ENCODE measurements around the gene CHRND. TPM values are rescaled to one million over a fixed set of nuclear protein-coding genes. Genes with fewer than 3 reads are reported as not detected.
A peak's percentile ranks its signal among the peaks of the same experiment; 100 is the strongest.

The CHRND gene
- total and polyA plus RNA-seq, 2 experiments from 2014 or later, result not detected

DNA sequence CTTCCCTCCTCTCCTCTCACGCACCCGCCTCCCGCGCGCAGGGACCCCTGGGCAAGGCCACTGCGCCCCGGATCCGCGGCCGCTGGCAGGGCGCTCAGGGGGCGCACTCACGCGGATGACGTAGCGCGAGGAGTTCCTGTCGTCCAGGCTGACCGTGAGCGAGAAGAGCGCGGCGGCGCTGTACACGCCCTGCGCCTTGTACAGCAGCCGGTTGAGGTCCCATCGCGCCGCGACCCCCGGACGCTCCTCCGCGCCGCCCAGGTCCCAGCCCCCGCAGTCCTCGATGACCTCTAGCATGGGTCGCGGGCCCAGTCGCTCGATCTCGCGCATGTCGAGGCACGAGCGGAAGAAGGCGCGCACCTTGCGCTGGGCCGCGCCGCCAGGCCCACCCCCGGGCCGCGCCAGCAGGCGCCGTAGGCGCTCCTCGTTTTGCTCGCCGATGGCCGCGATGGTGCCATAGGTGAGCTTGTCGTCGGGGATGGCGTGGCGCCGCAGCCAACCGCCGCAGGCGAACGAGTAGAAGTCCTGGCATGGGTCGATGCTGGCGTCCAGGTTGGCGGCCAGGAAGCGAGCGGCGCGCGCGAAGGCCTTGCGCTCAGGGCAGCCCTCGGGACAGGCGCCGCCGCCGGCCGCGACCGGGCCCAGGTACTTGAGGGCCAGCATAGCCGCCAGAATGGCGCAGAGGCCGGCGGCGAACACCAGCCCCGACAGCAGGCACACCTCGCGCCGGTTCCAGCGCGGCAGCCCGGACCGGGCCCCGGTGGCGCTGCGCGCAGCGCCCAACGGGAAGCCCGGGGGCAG is 40.0 kb upstream of the CHRND start:
- Histone ChIP-seq H3K9me3 (ENCODE audit: low read depth) (no peaks in the 10 kb centered on the region), H3K27me3 (peaks cover 68% of the 10 kb centered on the region), H3K9me2 (replicated peaks; ENCODE audit: insufficient read depth) (no peaks in the 10 kb centered on the region), H3K4me3 (no peak overlapping the region), H2AFZ (peak overlapping the region; percentile 40), H3K79me2 (no peaks in the 10 kb centered on the region), H3K27ac (no peak overlapping the region), H3K4me2 (peak overlapping the region; percentile 84), H3K4me1 (ENCODE audit: insufficient read depth) (peaks cover 6% of the 10 kb centered on the region), H3K36me3 (replicated peaks; ENCODE audit: insufficient read depth, low read depth) (no peaks in the 10 kb centered on the region), H4K20me1 (ENCODE audit: insufficient read depth, poor library complexity, severe bottlenecking) (no peaks in the 10 kb centered on the region)
- TF ChIP-seq EZH2 (IDR thresholded peaks at IDR 0.05; ENCODE audit: borderline replicate concordance) (peak; percentile 83), EZH2phosphoT487 (IDR thresholded peaks at IDR 0.05; ENCODE audit: low read depth, severe bottlenecking, unreplicated experiment) (peak; percentile 26)
- TF ChIP-seq, protein P1, sequence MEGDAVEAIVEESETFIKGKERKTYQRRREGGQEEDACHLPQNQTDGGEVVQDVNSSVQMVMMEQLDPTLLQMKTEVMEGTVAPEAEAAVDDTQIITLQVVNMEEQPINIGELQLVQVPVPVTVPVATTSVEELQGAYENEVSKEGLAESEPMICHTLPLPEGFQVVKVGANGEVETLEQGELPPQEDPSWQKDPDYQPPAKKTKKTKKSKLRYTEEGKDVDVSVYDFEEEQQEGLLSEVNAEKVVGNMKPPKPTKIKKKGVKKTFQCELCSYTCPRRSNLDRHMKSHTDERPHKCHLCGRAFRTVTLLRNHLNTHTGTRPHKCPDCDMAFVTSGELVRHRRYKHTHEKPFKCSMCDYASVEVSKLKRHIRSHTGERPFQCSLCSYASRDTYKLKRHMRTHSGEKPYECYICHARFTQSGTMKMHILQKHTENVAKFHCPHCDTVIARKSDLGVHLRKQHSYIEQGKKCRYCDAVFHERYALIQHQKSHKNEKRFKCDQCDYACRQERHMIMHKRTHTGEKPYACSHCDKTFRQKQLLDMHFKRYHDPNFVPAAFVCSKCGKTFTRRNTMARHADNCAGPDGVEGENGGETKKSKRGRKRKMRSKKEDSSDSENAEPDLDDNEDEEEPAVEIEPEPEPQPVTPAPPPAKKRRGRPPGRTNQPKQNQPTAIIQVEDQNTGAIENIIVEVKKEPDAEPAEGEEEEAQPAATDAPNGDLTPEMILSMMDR (IDR thresholded peaks at IDR 0.05; ENCODE audit: poor library complexity), result no peak
- 5% methylated on average over 103 of the region's 111 CpGs for WGBS (ENCODE audit: low lambda C conversion rate, missing lambda C conversion rate)
- no peak for DNase-seq (ENCODE audit: low spot score)

DNA sequence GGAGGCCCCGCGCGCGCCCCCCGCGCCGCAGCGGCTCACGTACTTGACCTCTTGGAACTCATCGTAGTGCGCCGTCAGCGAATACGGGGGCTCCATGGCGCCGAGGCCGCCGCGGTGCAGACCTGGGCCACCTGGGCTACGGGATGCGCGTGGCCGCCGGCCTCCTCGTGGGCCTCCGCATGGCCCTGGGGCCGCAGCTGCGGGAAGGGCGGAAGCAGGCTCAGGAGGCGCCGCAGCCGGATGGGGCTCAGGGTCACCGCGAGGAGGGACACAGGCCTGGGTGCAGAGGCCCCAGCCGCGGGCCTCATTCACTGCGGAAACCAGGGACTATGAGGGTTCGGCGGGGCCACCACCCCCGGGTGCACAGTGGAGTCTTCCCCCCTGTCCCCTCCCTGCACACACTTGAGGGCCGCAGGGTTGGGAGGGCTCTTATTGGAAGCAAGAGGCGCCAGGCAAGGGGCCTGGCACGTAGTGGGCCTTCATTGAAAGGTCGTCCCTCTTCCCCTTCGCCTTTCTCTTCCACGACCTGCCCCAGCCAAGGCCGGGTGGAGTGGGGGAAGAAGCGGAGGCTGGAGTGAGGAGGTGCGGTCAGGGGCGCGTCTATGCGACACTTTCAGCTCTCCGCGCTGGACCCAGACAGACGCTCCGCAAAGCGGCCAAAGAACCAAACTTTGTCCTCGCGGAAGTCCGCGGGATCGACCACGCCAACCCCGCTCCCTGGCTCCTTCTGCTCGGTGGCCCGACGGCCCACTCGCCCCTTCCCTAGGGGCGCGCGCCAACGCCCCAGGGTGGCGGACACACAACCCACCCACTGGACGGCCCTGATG is 39.2 kb upstream of the CHRND start:
- Histone ChIP-seq H3K9me2 (replicated peaks; ENCODE audit: insufficient read depth) (no peaks in the 10 kb centered on the region), H3K79me2 (no peaks in the 10 kb centered on the region), H3K4me3 (no peak overlapping the region), H3K4me1 (ENCODE audit: insufficient read depth) (peaks cover 6% of the 10 kb centered on the region), H3K4me2 (peak overlapping the region; percentile 84), H3K36me3 (replicated peaks; ENCODE audit: insufficient read depth, low read depth) (no peaks in the 10 kb centered on the region), H2AFZ (peak overlapping the region; percentile 26), H3K27ac (no peak overlapping the region), H3K9me3 (ENCODE audit: low read depth) (no peaks in the 10 kb centered on the region), H4K20me1 (ENCODE audit: insufficient read depth, poor library complexity, severe bottlenecking) (no peaks in the 10 kb centered on the region), H3K27me3 (peaks cover 68% of the 10 kb centered on the region)
- 13% methylated on average over 54 of the region's 74 CpGs for WGBS (ENCODE audit: low lambda C conversion rate, missing lambda C conversion rate)
- TF ChIP-seq, protein P1 (IDR thresholded peaks at IDR 0.05; ENCODE audit: poor library complexity), result no peak
- no peak for TF ChIP-seq EZH2 (IDR thresholded peaks at IDR 0.05; ENCODE audit: borderline replicate concordance)
- TF ChIP-seq EZH2phosphoT487 (IDR thresholded peaks at IDR 0.05; ENCODE audit: low read depth, severe bottlenecking, unreplicated experiment), result no peak
- no peak for DNase-seq (ENCODE audit: low spot score)

DNA sequence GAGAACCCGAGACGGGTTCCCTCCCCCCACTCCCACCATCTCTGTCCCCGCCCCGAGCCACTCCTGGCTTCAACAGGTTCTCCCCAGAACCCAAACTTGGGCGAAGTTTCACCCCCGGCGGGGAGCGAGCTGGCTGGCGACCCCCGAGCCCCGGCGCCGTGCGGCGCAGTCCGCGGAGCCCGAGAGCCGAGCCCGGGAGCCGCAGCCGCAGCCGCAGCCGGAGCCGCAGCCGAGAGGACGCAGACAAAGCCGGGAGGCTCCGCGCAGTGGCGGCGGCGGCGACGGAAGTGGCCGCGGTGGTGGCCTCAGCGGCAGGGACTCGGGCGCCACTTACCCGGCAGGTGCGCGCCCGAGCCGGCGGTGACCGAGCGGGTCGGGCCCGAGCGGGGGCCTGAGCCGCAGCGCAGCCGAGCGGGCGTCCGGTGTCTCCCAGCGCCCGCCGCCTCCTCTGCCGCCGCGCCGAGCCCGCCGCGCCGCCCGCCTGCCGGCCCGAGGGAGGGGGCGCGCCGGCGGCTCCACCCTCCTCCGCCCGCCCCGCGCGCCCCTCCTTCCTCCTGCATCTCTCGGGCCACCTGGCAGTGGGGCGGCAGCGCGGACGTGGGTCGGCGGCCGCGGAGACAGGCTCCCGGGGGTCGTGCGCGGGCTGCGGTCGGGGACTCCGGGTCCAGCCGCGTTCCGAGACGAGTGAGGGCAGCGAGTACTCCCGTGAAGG is 38.4 kb upstream of the CHRND start, which contains the start of gene ECEL1:
Gene ECEL1 (minus strand): TSS at position 450 of the 712 bp plus-strand sequence. CDS start 1,181 bp downstream, outside the sequence.
- Histone ChIP-seq H3K27me3 (peaks cover 68% of the 10 kb centered on the region), H3K9me2 (replicated peaks; ENCODE audit: insufficient read depth) (no peaks in the 10 kb centered on the region), H3K9me3 (ENCODE audit: low read depth) (no peaks in the 10 kb centered on the region), H3K36me3 (replicated peaks; ENCODE audit: insufficient read depth, low read depth) (no peaks in the 10 kb centered on the region), H2AFZ (peak within 1 kb of the TSS; percentile 26), H3K79me2 (no peaks in the 10 kb centered on the region), H3K4me1 (ENCODE audit: insufficient read depth) (peaks cover 6% of the 10 kb centered on the region), H3K4me2 (peak within 1 kb of the TSS; percentile 84), H3K27ac (no peak within 1 kb of the TSS), H3K4me3 (peak within 1 kb of the TSS; percentile 26), H4K20me1 (ENCODE audit: insufficient read depth, poor library complexity, severe bottlenecking) (no peaks in the 10 kb centered on the region)
- TF ChIP-seq EZH2phosphoT487 (IDR thresholded peaks at IDR 0.05; ENCODE audit: low read depth, severe bottlenecking, unreplicated experiment) (peak; percentile 38), EZH2 (IDR thresholded peaks at IDR 0.05; ENCODE audit: borderline replicate concordance) (peak; percentile 70)
- TF ChIP-seq, protein P1 (IDR thresholded peaks at IDR 0.05; ENCODE audit: poor library complexity), result no peak
- DNase-seq (ENCODE audit: low spot score), result no peak
- WGBS (ENCODE audit: low lambda C conversion rate, missing lambda C conversion rate), result 4% methylated on average over 60 of the region's 102 CpGs
